SH-SY5Y (cell line): ENCODE measurements around the gene TARBP1.

Experiments used
- GATA2 ChIP-seq: IDR thresholded peaks from 2 replicates; pipeline ENCODE4 v1.6.1; 2011; ENCODE audit warnings: mild to moderate bottlenecking, low read depth, low read length
- GATA3 ChIP-seq: IDR thresholded peaks from 2 replicates; pipeline ENCODE4 v1.6.1; 2011; ENCODE audit warnings: low read depth, mild to moderate bottlenecking, low read length, moderate library complexity

GRCh38 chr1:234505769-234506102, 26.8 kb upstream of the TARBP1 start:
- no peak for TF ChIP-seq GATA3
- TF ChIP-seq GATA2, result no peak
